GM12874 (cell line): ENCODE data around the gene SDS.

Source experiments
- TF ChIP-seq, protein P1 (sequence below): IDR thresholded peaks from 2 replicates; pipeline ENCODE4 v1.5.1; 2011; ENCODE audit warnings: low read depth, mild to moderate bottlenecking, control low read depth, low read length, moderate library complexity; ENCODE audit not compliant: insufficient read depth

SDS gene

GRCh38 chr12:113396828-113397496, 6.7 kb downstream of the SDS start:
- TF ChIP-seq, protein P1, sequence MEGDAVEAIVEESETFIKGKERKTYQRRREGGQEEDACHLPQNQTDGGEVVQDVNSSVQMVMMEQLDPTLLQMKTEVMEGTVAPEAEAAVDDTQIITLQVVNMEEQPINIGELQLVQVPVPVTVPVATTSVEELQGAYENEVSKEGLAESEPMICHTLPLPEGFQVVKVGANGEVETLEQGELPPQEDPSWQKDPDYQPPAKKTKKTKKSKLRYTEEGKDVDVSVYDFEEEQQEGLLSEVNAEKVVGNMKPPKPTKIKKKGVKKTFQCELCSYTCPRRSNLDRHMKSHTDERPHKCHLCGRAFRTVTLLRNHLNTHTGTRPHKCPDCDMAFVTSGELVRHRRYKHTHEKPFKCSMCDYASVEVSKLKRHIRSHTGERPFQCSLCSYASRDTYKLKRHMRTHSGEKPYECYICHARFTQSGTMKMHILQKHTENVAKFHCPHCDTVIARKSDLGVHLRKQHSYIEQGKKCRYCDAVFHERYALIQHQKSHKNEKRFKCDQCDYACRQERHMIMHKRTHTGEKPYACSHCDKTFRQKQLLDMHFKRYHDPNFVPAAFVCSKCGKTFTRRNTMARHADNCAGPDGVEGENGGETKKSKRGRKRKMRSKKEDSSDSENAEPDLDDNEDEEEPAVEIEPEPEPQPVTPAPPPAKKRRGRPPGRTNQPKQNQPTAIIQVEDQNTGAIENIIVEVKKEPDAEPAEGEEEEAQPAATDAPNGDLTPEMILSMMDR: no peak

GRCh38 chr12:113396200-113396599, 7.5 kb downstream of the SDS start:
- TF ChIP-seq, protein P1: no peak

DNA sequence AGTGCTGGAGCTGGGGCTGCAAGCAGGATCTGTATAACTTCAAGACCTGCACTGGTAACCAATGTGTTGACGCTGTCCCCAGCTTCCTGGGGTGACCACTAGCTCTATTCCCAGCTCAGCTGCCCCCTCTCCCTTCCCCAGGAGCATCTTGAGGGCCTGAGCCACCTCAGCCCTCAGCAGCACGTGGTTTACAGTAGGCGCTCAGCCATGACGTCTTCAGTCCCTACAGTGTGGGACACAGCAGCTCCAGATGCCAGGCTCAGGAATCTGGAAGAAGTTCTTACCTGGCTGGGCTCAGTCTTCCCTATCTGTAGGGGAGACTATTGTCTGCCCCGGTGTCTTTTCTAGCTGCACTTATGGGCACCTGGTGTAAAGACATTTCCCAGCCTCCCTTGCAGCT, 8.6 kb downstream of the SDS start:
- TF ChIP-seq, protein P1: no peak

- TF ChIP-seq, protein P1: no peak
Measured at GRCh38 chr12:113393749-113394148, 9.9 kb downstream of the SDS start.

DNA sequence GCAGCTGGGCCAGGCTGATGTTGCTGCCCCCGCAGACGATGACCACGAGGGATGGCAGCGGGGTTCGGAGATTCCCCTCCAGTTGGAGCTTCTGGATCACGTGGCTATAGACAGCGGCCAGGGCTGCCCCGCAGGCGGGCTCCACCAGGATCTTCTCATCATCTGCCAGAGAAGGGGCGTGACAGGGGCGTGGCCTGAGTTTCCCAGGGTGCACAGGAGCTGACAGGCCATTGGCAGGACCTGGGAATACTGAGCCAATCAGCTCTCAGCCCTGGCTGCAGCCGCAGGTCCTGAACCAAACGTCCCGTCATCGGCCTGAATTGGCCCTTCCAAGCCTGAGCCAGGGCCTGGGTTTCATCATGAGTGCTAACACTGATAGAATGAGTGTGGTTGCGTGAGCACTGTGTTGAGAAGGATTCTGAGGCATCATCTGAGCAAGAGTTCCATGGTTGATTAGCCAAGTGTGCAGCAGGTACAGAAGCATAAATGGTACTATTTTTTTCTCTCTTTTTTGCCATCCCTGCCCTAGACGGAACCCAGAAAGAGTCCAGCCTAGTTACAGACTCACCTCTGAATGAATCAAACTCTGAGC, 10.6 kb downstream of the SDS start:
- TF ChIP-seq, protein P1: no peak

DNA sequence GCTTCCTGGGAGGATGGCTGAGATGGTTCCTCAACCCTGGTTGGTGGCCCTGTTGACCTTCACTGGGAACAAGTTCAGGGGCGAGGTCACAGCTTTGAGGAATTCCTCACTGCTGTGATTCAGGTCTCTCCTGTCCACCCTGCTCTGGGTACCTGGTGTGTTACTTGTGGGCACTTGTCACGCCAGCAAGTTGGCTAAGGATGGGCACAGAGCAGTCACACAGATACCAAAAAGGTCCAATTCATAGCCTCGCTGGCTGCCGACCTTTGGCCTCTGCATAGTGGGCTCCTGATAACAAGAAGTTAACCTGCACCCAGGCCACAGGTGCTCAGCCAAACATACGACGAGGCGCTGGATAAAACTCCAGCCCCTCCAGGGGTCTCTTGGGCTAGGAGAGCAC, 11.2 kb downstream of the SDS start:
- TF ChIP-seq, protein P1: no peak

DNA sequence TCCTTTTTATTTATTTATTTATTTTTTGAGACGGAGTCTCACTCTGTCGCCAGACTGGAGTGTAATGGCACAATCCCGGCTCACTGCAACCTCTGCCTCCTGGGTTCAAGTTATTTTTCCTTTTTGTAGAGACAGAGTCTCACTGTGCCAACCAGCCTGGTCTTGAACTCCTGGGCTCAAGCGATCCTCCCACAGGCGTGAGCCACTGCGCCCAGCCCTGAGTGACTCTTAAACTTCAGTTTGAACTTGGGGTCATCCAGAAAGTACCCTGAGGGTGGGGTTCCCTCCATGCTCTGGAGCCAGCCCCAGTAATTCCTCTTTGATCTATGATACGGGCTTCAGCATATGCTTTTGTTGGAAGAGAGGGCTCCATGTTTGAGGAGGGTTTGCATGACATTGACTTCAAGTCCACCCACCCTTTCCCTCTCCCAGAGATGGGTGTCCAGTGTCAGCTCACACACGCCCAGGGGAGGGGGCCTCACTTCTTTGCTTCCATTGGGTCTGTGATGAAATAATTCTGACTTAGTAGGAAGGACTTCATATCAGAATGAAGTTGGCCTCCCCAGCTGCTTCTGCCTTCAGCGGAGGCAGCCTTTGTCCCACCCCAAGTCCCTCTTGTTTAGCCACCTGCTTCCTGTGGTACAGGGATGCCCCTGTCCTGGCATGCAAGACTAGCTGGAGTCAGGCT, 11.9 kb downstream of the SDS start:
- TF ChIP-seq, protein P1: no peak
